GM20000 (cell line): Measurements from ENCODE around the gene GABRG2.
"Not testable (repeated sequence)": the region's sequence is repeated elsewhere in the genome, so short reads cannot be mapped to it uniquely, and the experiment has no call there.

Experiments
- DNase-seq: peaks from one replicate; pipeline ENCODE4 v3.0.0; 2012; ENCODE audit warnings: low spot score
- TF ChIP-seq, protein P1 (sequence below): IDR thresholded peaks from 2 replicates; pipeline ENCODE4 v1.5.1; 2012; ENCODE audit warnings: mild to moderate bottlenecking, control low read depth; ENCODE audit errors: extremely low read depth, missing control alignments

The GABRG2 gene

DNA sequence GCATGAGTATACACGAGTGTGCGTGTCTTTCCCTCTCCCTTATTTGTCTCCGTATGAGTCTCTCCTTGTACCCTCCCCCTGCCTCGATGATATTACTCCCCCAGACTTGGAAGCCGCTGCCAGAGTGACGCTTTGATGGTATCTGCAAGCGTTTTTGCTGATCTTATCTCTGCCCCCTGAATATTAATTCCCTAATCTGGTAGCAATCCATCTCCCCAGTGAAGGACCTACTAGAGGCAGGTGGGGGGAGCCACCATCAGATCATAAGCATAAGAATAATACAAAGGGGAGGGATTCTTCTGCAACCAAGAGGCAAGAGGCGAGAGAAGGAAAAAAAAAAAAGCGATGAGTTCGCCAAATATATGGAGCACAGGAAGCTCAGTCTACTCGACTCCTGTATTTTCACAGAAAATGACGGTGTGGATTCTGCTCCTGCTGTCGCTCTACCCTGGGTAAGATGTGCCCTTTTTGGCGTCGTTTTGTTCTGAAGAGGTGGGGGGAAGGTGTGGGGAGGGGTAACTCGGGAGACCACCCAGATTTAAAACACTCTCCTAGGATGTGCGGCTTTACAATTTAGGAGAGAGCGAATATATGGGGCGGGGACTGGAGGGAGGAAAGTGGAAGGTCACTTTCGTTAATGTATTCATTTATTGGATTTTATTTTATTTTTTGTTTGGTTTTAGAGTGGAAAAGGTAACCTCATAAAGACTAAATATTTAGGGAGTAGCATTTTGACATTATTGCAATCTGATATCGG, at the start of gene GABRG2:
Gene GABRG2, plus strand, starts transcription at position 119 of the 757 bp plus-strand sequence. Its CDS starts 227 bp downstream, at position 346.
- TF ChIP-seq, protein P1, sequence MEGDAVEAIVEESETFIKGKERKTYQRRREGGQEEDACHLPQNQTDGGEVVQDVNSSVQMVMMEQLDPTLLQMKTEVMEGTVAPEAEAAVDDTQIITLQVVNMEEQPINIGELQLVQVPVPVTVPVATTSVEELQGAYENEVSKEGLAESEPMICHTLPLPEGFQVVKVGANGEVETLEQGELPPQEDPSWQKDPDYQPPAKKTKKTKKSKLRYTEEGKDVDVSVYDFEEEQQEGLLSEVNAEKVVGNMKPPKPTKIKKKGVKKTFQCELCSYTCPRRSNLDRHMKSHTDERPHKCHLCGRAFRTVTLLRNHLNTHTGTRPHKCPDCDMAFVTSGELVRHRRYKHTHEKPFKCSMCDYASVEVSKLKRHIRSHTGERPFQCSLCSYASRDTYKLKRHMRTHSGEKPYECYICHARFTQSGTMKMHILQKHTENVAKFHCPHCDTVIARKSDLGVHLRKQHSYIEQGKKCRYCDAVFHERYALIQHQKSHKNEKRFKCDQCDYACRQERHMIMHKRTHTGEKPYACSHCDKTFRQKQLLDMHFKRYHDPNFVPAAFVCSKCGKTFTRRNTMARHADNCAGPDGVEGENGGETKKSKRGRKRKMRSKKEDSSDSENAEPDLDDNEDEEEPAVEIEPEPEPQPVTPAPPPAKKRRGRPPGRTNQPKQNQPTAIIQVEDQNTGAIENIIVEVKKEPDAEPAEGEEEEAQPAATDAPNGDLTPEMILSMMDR: no peak
- no peak for DNase-seq

DNA sequence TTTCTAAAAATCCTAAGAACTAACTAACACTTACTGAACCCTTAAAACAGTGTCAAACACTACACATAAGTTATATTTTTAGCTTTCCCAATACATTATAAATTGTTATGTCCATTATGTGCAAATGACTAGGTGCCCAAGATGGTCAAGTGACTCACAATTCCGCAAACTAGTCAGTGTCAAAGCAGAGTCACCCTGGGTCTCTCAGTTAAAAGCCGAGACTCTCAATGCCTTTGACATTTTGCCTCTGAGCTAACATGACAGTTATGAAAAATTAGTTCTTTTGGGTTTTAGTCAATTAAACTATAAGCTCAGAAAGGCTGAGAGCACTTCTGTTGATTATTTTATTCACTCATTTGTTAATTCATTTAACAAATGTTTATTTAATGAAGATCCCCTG, 42.3 kb upstream of the GABRG2 start:
- DNase-seq: no peak
- TF ChIP-seq, protein P1: no peak

DNA sequence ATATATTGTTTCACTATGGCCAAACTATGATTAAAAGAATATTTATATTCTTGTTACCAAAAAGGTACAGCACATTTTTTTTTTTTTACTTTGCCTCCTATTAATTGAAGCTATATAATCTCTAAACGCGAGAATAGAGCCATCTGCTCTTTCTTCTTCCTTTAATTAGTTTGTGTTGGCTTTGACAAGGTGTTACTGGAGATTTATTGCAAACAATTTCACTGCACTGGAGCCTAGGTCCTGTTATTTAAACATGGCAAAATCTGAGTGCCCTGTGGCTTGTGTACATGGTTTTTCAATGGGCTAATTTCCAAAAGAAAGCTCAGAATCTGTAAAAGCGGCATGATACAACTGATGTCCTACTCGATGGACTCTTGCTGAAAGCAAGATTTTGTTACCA, 40.8 kb upstream of the GABRG2 start:
- no peak for DNase-seq

DNA sequence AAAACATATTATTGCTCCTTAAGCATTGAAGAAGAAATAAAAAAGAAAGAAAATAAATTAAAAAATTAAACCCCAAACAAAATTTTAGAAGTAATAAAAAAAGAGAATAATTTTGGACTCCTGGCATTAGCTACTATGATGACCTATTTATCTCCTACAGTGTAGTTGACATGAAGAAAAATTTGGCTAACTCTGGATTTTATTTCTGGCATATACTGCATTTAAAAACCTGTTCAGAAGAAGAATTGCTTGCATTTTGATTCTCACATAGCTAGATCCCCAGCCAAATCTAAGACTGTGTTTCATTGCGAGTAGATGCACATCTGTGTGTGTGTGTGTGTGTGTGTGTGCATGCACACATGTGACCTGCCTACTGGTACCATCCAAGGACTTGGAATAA, 30.1 kb upstream of the GABRG2 start:
- TF ChIP-seq, protein P1: no peak
- DNase-seq: no peak

More for the DNA sequence above, 40.8 kb upstream of the GABRG2 start:
- TF ChIP-seq, protein P1: no peak

DNA sequence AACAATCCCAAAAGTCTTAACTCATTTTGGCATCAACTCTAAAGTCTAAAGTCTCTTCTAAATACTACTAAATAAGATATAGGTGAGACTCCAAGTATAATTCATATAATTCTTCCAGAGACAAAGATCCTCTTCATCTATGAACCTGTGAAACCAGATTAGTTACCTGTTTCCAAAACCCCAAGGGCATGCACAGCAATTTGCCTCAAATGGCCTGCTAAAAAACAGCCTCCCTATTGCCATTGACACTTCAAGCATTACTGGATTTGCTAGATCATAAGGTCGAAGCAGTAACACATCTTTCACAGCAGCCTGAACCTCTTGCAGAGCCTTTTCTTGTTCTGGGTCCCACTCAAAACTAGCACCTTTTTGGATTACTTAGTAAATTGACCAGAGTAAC, 20.3 kb upstream of the GABRG2 start:
- no peak for DNase-seq
- TF ChIP-seq, protein P1: no peak

DNA sequence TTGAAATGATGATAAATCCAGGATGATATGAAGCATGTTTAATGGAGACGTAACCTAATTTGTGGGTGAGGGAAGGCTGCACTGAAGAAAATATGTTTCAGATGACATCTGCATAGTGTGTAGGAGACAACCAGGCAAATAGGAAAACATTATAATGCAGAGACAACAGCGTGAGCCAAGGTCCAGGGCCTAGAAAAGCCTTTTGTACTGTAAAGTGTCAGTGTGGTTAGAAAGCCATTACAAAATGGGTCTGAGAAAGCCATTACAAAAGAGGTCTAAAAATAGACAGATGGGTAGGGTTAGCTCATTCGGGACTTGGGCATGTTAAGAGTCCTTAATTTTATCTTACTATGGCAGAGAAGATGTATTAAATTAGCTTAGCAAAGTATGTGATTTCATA, 14.9 kb upstream of the GABRG2 start:
- DNase-seq: no peak

DNA sequence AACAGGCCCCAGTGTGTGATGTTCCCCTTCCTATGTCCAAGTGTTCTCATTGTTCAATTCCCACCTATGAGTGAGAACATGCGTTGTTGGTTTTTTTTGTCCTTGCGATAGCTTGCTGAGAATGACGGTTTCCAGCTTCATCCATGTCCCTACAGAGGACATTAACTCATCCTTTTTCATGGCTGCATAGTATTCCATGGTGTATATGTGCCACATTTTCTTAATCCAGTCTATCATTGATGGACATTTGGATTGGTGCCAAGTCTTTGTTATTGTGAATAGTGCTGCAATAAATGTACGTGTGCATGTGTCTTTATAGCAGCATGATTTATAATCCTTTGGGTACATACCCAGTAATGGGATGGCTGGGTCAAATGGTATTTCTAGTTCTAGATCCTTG, 12.5 kb upstream of the GABRG2 start:
- not testable (repeated sequence) for DNase-seq

More for the DNA sequence above, 14.9 kb upstream of the GABRG2 start:
- TF ChIP-seq, protein P1: no peak

DNA sequence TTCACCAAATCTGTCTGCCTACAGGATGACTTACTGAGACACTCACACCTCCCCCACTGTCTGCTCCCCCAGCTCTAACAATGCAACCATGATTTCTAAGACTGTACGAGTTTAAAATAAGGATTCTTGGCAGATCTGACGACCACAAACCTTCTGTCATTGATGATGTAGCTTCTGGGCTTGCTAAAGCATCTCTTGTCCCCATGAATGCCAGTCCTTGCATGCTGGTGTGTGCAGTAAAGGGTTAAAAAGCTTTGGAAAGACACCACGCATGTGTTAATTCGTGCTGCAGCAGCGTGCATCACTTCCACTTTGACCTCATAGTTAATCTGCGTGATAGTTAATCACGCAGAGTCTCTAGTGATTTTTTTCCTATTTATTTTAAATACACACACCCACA, 411 bp upstream of the GABRG2 start:
- TF ChIP-seq, protein P1: no peak
- DNase-seq: no peak
